Spleen (tissue), 7 donors: ENCODE measurements around the gene ARFIP1.

Experiments
- CTCF ChIP-seq, 11 experiments: fragments of 200-600 bp in 7 of 11; fragments of 450-650 bp in 4 of 11; sonication (generic) in 4 of 11; IDR thresholded peaks in 8 of 11; conservative IDR thresholded peaks in 3 of 11; 1 replicate in 7 of 11; 2 replicates in 4 of 11; pipeline versions ENCODE4 v1.4.0 to v1.8.0; 2016 to 2021; ENCODE audit warnings: antibody characterized with exemption in 11 of 11, inconsistent platforms in 4 of 11, mild to moderate bottlenecking in 1 of 11
- POLR2A ChIP-seq, 3 donors: fragments of 450-650 bp; IDR thresholded peaks; one replicate each; pipeline ENCODE4 v1.5.1; 2017; ENCODE audit warnings: antibody characterized with exemption in 3 of 3, mild to moderate bottlenecking in 1 of 3
- donor health status: DM: no; HTN: no; CAD: no; lungs with moderate emphysema.
- donor health status: DM: no; HTN: no; CAD: no.
- donor health status: DM: no; HTN: no; CAD: no.

GRCh38 chr4:152828122-152828521 is 48.4 kb downstream of the ARFIP1 start:
- TF ChIP-seq CTCF (IDR thresholded peaks at IDR 0.05 in 8 of 11, conservative IDR thresholded peaks at IDR 0.05 in 3 of 11) = no peak
- TF ChIP-seq POLR2A (IDR thresholded peaks at IDR 0.05) = no peak
